H9 (cell line): ENCODE measurements around the gene RGL1. TPM values are rescaled to one million over a fixed set of nuclear protein-coding genes. Genes with fewer than 3 reads are reported as not detected.

Experiments
- DNase-seq: peaks from one replicate; pipeline ENCODE4 v3.0.0-alpha.2; 2017
- H2AFZ ChIP-seq: one replicate; pipeline ENCODE4 v1.6.1; 2013; ENCODE audit warnings: mild to moderate bottlenecking, low read length, control low read depth, moderate library complexity
- H2AK5ac ChIP-seq: 2 replicates; pipeline ENCODE4 v1.6.1; 2013; ENCODE audit warnings: low read length, control low read depth, mixed read lengths; ENCODE audit not compliant: insufficient read length
- H2BK120ac ChIP-seq: one replicate; pipeline ENCODE4 v1.6.1; 2013; ENCODE audit warnings: low read depth, mild to moderate bottlenecking, low read length, control low read depth, inconsistent platforms; ENCODE audit not compliant: poor library complexity, severe bottlenecking
- H2BK12ac ChIP-seq: 2 replicates; pipeline ENCODE4 v1.6.1; 2013; ENCODE audit warnings: low read length, control low read depth, mixed read lengths, low read depth; ENCODE audit not compliant: insufficient read length
- H2BK15ac ChIP-seq: 2 replicates; pipeline ENCODE4 v1.6.1; 2013; ENCODE audit warnings: low read depth, low read length, control low read depth
- H2BK20ac ChIP-seq: one replicate; pipeline ENCODE4 v1.6.1; 2013; ENCODE audit warnings: low read depth, mild to moderate bottlenecking, low read length, control low read depth, inconsistent platforms; ENCODE audit not compliant: poor library complexity, severe bottlenecking
- H2BK5ac ChIP-seq: 2 replicates; pipeline ENCODE4 v1.6.1; 2013; ENCODE audit warnings: low read length, control low read depth, mixed read lengths; ENCODE audit not compliant: insufficient read length
- H3K14ac ChIP-seq: 2 replicates; pipeline ENCODE4 v1.6.1; 2013; ENCODE audit warnings: low read length, control low read depth; ENCODE audit not compliant: insufficient read depth
- H3K18ac ChIP-seq: 2 replicates; pipeline ENCODE4 v1.6.1; 2013; ENCODE audit warnings: low read depth, mild to moderate bottlenecking, mixed read lengths, low read length, control low read depth; ENCODE audit not compliant: insufficient read length
- H3K23ac ChIP-seq: 2 replicates; pipeline ENCODE4 v1.6.1; 2013; ENCODE audit warnings: low read length, control low read depth, mixed read lengths, low read depth; ENCODE audit not compliant: insufficient read length
- H3K23me2 ChIP-seq: 2 replicates; pipeline ENCODE4 v1.6.1; 2013; ENCODE audit warnings: low read depth, mild to moderate bottlenecking, mixed read lengths, low read length, control low read depth; ENCODE audit not compliant: insufficient read length, poor library complexity, severe bottlenecking
- H3K27ac ChIP-seq: 2 replicates; pipeline ENCODE4 v1.5.1; 2013; ENCODE audit warnings: low read length, control low read depth, mixed read lengths, low read depth; ENCODE audit not compliant: insufficient read length
- H3K27me3 ChIP-seq: 2 replicates; pipeline ENCODE4 v1.6.1; 2013; ENCODE audit warnings: low read length, control low read depth, inconsistent platforms; ENCODE audit not compliant: insufficient read depth
- H3K4ac ChIP-seq: 2 replicates; pipeline ENCODE4 v1.6.1; 2013; ENCODE audit warnings: low read depth, mild to moderate bottlenecking, control low read depth, inconsistent platforms, low read length, moderate library complexity
- H3K4me1 ChIP-seq: 2 replicates; pipeline ENCODE4 v1.6.1; 2013; ENCODE audit warnings: low read length, control low read depth, inconsistent platforms; ENCODE audit not compliant: insufficient read depth
- H3K4me2 ChIP-seq: 2 replicates; pipeline ENCODE4 v1.6.1; 2013; ENCODE audit warnings: low read length, control low read depth, mixed read lengths; ENCODE audit not compliant: insufficient read length, insufficient read depth
- H3K56ac ChIP-seq: 2 replicates; pipeline ENCODE4 v1.6.1; 2013; ENCODE audit warnings: low read depth, mild to moderate bottlenecking, mixed read lengths, low read length, control low read depth; ENCODE audit not compliant: insufficient read length
- H3K79me1 ChIP-seq: 2 replicates; pipeline ENCODE4 v1.6.1; 2013; ENCODE audit warnings: low read depth, mild to moderate bottlenecking, moderate library complexity, low read length, control low read depth, inconsistent platforms; ENCODE audit not compliant: insufficient read depth, poor library complexity, severe bottlenecking
- H3K79me2 ChIP-seq: 2 replicates; pipeline ENCODE4 v1.6.1; 2013; ENCODE audit warnings: low read length, control low read depth, inconsistent platforms; ENCODE audit not compliant: insufficient read depth
- H3K9ac ChIP-seq: 2 replicates; pipeline ENCODE4 v1.6.1; 2013; ENCODE audit warnings: low read length, control low read depth, mixed read lengths; ENCODE audit not compliant: insufficient read length; ENCODE audit errors: extremely low read depth
- H3K9me3 ChIP-seq: one replicate; pipeline ENCODE4 v1.6.1; 2013; ENCODE audit warnings: low read depth, low read length, inconsistent platforms; ENCODE audit not compliant: control insufficient read depth
- H3T11ph ChIP-seq: one replicate; pipeline ENCODE4 v1.6.1; 2013; ENCODE audit warnings: mild to moderate bottlenecking, low read length, control low read depth, inconsistent platforms
- H4K20me1 ChIP-seq: one replicate; pipeline ENCODE4 v1.6.1; 2013; ENCODE audit not compliant: control insufficient read depth, insufficient read length, insufficient read depth
- H4K5ac ChIP-seq: 2 replicates; pipeline ENCODE4 v1.6.1; 2013; ENCODE audit warnings: low read depth, mild to moderate bottlenecking, mixed read lengths, low read length, control low read depth; ENCODE audit not compliant: insufficient read length
- H4K8ac ChIP-seq: replicated peaks from 2 replicates; pipeline ENCODE4 v1.6.1; 2013; ENCODE audit warnings: low read length, control low read depth, mixed read lengths, low read depth; ENCODE audit not compliant: insufficient read length
- H4K91ac ChIP-seq: 2 replicates; pipeline ENCODE4 v1.6.1; 2013; ENCODE audit warnings: low read depth, mild to moderate bottlenecking, moderate library complexity, mixed read lengths, low read length, control low read depth; ENCODE audit not compliant: insufficient read length
- H3K27ac Mint-ChIP-seq, 3 experiments: 2 replicates in 2 of 3; 3 replicates in 1 of 3; pipeline ENCODE4 v1.8.0; 2020 to 2021; ENCODE audit warnings: mixed read lengths in 3 of 3, mild to moderate bottlenecking in 1 of 3, moderate library complexity in 1 of 3
- H3K27me3 Mint-ChIP-seq: 2 replicates; pipeline ENCODE4 v1.8.0; 2021; ENCODE audit warnings: low read depth, mild to moderate bottlenecking, moderate library complexity, mixed read lengths
- H3K36me3 Mint-ChIP-seq, 3 experiments: 2 replicates in 2 of 3; 3 replicates in 1 of 3; pipeline ENCODE4 v1.8.0; 2020 to 2021; ENCODE audit warnings: low read depth in 3 of 3, mixed read lengths in 3 of 3; ENCODE audit not compliant: insufficient read depth in 1 of 3
- H3K4me1 Mint-ChIP-seq, 2 experiments: 2 replicates each; pipeline ENCODE4 v1.8.0; 2020; ENCODE audit warnings: mixed read lengths in 2 of 2
- H3K4me3 Mint-ChIP-seq, 2 experiments: 2 replicates in 1 of 2; 3 replicates in 1 of 2; pipeline ENCODE4 v1.8.0; 2020 to 2021; ENCODE audit warnings: mild to moderate bottlenecking in 2 of 2, mixed read lengths in 2 of 2, moderate library complexity in 1 of 2
- H3K9me3 Mint-ChIP-seq, 2 experiments: 2 replicates in 1 of 2; 3 replicates in 1 of 2; pipeline ENCODE4 v1.8.0; 2020; ENCODE audit warnings: mild to moderate bottlenecking in 2 of 2, mixed read lengths in 2 of 2, moderate library complexity in 1 of 2
- CTCF ChIP-seq: fragments of 200-600 bp; sonication (generic); conservative IDR thresholded peaks from 3 replicates; pipeline ENCODE4 v1.8.0; 2021; ENCODE audit warnings: antibody characterized with exemption, mild to moderate bottlenecking
- WGBS: extraction: QIAGEN DNeasy Blood & Tissue Kit; methylation state at CpG from one replicate; pipeline ENCODE4 v1.1.7; 2013; ENCODE audit warnings: missing lambda C conversion rate, low lambda C conversion rate, mixed read lengths; ENCODE audit not compliant: insufficient read length; ENCODE audit errors: extremely low coverage; 5-methylcytosine and 5-hydroxymethylcytosine counted together
- total RNA-seq: library from RNA; stranded (reverse); gene quantifications from 2 replicates; pipeline ENCODE4 v1.2.1, GENCODE V29; 2021

The RGL1 gene
- total RNA-seq, 1 experiment from 2014 or later, result 1.4 TPM

- Histone ChIP-seq H2BK120ac (no peak overlapping the region), H3K4me1 (no peaks in the 10 kb centered on the region), H3K56ac (no peak overlapping the region), H3K27me3 (no peaks in the 10 kb centered on the region), H2AK5ac (no peak overlapping the region), H2BK15ac (no peak overlapping the region), H2BK12ac (no peak overlapping the region), H3K27ac (no peak overlapping the region), H3K79me1 (no peaks in the 10 kb centered on the region), H3K4me2 (no peak overlapping the region), H3T11ph (no peak overlapping the region), H4K8ac (no peak overlapping the region), H3K79me2 (no peaks in the 10 kb centered on the region), H2BK5ac (no peak overlapping the region), H3K4ac (no peak overlapping the region), H4K91ac (no peak overlapping the region), H3K23ac (no peak overlapping the region), H4K20me1 (no peaks in the 10 kb centered on the region), H3K23me2 (no peaks in the 10 kb centered on the region), H3K9ac (no peak overlapping the region), H4K5ac (no peak overlapping the region), H2BK20ac (no peak overlapping the region), H2AFZ (no peak overlapping the region), H3K14ac (no peak overlapping the region), H3K18ac (no peak overlapping the region), H3K9me3 (no peaks in the 10 kb centered on the region)
- no peak overlapping the region for H3K27ac Mint-ChIP-seq
- no peaks in the 10 kb centered on the region for H3K9me3 Mint-ChIP-seq
- H3K4me1 Mint-ChIP-seq, result no peaks in the 10 kb centered on the region
- H3K27me3 Mint-ChIP-seq, result peaks cover 27% of the 10 kb centered on the region
- no peak overlapping the region for H3K4me3 Mint-ChIP-seq
- DNase-seq, result no peak
- no peak for TF ChIP-seq CTCF
- WGBS, result no CpG with 5 or more reads among the region's 3 CpGs
- H3K36me3 Mint-ChIP-seq, result no peaks in the 10 kb centered on the region
These were observed 149.6 kb downstream of the RGL1 start for GRCh38 chr1:183954496-183954895.
